Stimulated activated CD4-positive, alpha-beta T cell treated with anti-CD3 and anti-CD28 coated beads, Interleukin-1b, Interleukin-23, amount 100 ng/mL, for 1 hour (primary cell): Measurements from ENCODE around the gene GLIPR1.
"Not testable (repeated sequence)": the region's sequence is repeated elsewhere in the genome, so short reads cannot be mapped to it uniquely, and the experiment has no call there.

ENCODE experiments used
- DNase-seq, 2 donors: peaks; one replicate each; pipeline ENCODE4 v3.0.0-alpha.2; 2020; ENCODE audit warnings: low read depth in 2 of 2

GLIPR1 gene

DNA sequence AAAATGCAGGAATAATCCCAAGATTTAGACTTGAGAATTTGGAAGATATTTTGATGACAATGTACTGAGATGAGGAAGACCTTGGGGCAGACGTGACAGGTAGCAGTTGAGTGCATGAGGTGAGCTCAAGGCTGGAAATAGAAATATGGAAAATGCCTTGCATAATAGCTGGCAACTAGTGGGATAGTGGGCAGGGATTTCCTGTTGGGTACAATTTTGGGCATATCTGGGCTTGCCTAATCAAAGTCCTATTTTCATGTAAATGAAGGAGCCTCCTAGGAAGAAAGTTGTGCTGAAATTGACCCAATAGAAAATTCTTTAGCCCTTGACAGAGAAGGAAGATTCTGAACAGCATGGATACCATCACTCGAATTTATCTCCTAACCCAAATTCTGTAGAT lies 6.4 kb upstream of the GLIPR1 start:
- DNase-seq = no peak

DNA sequence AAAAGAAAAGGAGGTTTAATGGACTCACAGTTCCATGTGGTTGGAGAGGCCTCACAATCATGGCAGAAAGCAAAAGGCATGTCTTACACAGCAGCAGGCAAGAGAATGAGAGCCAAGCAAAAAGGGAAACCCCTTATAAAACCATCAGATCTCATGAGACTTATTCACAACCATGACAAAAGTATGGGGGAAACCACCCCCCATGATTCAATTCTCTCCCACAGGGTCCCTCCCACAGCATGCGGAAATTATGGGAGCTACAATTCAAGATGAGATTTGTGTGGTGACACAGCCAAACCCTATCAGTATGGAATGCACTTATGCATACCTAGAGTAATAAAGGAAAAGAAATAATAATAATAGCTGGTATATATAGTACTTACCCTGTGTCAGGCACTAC lies 4.5 kb upstream of the GLIPR1 start:
- DNase-seq = no peak

DNA sequence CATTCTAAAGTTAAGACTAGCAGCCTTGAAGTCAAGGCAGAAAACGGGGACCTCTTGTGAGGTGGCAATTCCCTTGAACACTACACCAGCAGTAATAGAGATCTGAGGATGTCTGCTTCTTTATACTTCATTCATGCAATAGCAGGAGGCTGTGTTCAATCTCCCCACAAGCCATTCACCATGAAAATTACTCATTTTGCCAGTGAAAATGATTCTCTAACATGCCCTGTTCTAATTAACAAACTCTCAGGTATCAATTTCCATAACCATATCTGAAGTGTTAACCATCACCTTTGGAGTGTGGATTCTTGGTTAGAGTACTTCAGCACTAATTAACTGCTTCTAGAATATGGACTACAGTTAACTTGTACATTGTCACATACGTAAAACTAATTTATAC lies 3.4 kb upstream of the GLIPR1 start:
- no peak for DNase-seq

DNA sequence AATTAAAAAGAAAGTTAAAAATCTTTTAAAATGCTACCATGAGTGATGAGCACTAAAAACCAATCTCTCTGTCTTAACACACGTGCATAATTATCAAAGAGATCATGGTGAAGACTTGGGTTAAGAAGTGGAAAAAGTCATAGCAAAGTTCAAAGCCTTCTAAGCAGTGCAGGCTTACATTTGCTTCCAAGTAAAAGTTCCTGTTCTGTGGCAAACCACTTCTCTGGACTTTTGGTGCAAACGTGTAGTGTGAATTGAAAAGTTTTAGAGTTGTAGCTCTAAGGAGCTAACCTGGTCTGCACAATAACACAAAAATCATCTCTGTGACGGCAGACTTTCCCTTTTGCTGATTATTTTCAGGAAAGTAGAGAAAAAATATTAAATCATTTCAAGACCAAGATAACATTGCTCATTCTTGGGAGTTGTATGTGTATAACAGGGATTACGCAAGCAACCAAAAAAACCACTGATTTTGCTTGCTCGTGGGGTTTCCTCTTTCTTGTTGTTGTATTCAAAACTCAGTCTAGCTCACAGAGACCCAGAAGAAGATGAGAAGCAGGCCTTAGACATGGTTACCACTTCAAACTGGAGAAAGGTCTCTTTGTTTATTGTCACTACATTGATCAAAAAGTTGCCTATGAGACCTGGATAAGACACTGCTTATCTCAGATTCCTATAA lies 2.3 kb upstream of the GLIPR1 start:
- no peak for DNase-seq

DNA sequence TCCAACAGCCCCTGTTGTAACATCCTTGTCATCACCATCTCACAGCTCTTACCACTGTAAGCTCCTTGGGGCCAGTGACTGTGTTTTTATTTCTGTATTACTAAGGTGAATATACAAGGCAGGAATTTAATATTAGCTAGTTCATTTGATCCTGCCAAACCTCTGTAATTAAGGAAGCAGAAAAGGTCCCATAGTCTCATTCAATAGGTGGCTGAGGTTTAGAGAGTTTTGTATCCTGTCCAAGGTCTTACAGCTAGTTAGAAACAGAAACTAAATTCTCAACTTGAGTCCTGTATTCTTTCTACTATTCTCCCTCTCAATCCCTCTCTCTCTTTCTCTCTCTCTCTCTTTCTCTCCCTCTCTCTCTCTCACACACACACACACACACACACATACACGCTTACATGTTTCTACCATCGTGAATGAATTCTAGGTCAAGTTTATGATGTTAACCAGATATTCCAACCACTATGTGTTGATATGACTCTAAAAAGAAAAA lies 543 bp upstream of the GLIPR1 start:
- DNase-seq = no peak

DNA sequence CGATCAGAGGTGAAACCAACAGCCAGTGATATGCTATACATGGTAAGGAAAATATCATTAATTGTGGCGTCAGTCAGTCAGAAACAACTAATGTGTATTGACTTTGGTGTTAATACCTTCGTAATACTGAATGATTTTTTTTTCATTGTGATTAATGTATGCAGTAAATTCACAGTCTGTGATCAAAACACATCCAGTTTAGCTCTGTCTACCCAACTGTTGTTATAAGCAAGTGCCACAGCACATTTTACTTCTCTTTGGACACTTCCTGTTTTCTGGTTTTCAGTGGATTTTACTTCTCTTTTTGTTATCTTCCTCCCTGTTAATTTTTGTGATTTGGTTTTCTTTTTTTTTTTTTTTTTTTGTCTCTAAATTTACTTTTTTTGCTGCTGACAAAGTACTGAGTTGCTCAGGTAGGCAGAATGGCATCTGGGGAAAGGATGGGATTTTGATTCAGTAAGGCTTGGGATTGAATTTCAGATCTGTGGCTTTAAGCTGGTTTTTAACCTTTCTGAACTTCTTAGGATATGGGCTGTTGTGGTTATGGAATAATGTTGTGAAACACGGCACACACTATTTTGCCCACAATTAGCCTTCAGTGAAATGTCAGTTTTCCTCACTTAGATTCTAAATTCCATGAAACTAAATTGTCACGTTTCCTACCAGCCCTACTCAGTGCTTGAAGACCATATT lies 604 bp downstream of the GLIPR1 start:
- DNase-seq = no peak

DNA sequence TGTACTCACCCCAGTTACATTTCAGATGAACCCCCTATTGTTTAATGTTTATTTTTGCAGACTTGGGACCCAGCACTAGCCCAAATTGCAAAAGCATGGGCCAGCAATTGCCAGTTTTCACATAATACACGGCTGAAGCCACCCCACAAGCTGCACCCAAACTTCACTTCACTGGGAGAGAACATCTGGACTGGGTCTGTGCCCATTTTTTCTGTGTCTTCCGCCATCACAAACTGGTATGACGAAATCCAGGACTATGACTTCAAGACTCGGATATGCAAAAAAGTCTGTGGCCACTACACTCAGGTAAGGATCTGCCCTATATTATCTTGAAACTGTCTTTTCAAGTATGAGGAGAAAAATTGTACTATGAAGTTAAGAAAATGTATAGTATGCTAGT lies 1.2 kb downstream of the GLIPR1 start:
- no peak for DNase-seq

DNA sequence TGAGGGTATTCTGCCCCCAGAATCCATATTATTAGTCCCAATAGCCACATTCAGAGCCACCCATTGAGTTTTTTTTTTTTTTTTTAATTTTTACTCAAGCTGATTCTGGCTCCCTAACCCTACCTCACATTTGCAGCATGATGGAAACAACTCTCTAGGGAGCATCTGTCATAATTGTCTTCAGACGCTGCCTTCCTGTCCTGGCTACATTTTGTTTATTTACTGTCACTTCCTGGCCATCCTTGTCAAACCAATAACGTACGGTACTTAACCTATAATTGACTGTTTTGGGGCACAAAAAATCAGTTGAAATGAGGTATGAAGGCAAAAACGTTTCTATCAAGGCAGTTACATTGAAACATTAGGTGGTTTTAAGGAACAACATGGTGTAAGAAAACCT lies 2.1 kb downstream of the GLIPR1 start:
- DNase-seq = no peak

DNA sequence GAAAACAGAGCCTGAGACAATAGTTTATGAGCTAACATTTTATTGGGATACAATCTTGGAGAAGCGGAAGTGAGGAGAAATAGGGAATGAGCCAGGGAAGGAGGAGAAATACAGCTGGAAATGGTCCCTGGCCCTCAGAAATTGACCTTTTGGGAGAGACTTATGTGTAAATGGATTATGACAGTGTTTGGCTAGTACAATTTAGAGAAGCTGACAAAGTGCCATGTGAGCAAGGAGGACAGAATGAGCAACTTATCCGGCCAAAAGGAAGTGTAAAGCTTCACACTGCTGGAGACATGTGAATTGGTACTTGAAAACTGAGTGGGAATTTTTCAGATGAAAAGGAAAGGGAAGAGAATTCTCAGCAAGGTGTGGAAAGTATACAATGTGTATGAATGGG lies 2.9 kb downstream of the GLIPR1 start:
- no peak for DNase-seq

DNA sequence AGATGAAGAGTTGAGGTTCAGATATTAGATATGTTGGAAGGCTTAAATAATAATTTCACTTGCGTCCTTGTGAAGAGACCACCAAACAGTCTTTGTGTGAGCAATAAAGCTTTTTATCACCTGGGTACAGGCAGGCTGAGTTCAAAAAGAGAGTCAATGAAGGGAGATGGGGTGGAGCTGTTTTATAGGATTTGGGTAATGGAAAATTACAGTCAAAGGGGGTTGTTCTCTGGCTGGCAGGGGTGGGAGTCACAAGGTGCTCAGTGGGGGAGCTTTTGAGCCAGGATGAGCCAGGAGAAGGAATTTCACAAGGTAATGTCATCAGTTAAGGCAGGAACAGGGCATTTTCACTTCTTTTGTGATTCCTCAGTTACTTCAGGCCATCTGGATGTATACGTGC lies 3.9 kb downstream of the GLIPR1 start:
- not testable (repeated sequence) for DNase-seq

DNA sequence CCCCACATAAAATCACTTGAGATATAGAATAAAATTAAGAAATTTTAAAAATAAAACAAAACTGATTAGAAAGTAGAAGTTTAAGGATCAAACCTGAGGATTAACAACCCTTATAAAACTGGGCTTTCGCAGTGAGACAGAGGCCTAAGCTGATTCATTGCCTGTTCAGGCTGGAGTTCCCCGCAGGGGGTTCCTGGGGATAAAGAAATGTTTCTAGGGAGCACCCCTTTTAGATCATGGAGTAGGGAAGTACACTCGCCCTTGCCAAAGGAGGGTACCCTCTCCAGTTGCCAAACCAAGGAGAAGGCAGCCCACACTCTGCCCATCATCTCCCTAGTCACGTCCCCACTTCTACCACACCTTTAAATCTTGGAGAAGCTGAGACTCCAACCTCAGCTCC lies 6.8 kb downstream of the GLIPR1 start:
- no peak for DNase-seq

DNA sequence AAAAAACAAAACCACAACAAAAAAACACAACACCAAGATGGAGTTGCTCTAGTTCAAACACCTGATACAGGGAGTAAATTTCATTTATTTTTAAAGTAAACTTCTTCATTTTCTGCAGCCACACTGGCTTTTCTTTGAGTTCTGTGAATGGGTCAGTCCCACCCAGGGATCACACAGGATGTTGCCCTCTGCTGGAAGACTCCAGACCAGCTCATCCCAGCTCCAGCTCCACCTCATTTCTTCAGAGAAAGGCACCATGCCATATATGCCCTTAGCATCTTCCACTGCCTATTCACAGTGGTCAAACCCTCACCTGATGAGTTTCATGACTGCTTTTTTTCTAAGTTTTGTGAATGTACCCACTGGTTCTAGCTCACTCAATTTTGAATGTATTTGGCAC lies 8.0 kb downstream of the GLIPR1 start:
- DNase-seq = no peak

DNA sequence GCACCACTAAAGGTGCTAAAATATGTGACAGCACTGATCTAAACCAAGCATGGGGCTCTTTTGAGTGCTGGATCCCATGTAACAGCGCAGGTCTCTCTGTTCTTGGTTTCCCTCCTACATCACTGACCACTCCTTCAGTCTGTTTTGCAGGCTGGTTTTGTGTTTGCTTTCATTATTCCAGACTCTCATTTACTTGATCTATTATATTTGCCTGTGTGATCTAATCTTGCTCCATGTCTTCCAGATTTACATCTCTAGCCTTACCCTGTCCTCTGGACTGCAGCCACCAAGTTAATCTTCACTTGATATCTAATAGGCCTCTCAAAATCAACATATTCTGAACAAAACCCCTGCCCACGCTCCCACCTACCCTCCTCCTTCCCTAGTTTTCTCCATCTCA lies 8.6 kb downstream of the GLIPR1 start:
- no peak for DNase-seq

DNA sequence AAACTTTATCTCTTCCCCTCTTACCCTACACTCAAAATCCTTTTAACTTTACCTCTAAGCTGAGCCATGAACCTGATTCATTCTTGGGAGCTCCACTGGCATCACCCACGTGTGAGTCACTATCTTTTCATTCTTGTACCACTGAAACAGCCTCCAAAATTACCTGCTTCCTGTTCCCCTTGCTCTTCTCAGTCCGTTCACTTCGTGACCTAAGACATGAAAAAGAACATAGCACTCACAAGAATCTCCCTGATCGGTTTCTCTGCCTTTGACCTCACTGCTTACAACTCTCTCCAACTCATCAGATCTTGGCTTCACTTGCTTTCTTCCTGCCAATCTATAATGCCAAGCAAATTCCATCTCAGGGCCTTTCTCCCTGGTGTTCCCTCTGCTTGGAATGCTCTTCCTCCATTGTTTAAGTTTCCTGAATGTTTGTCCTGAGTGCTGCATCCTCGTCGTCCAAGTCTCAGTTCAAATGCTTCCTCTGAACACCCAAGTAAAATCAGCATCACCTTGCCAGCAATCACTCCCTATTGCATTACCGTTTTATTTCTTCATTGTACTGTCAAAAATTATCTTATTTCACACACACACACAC lies 9.2 kb downstream of the GLIPR1 start:
- DNase-seq = no peak

DNA sequence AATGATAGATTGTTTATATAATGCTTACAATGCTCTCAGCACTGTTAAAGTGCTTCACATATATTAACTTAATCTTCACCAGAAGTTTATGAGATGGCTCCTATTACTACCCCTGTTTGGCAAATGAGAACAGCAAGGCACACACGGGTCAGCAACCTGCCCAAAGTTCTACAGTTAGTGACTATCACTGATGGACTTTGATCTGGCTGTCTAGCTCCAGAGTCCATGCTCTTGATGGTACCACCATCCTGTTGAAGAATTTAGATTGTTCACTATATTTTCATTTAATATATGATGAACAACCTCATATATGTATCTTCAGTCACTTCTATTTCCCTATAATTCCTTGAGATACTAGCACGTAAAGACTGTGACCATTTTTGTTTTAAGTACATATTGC lies 10.6 kb downstream of the GLIPR1 start:
- DNase-seq = no peak

DNA sequence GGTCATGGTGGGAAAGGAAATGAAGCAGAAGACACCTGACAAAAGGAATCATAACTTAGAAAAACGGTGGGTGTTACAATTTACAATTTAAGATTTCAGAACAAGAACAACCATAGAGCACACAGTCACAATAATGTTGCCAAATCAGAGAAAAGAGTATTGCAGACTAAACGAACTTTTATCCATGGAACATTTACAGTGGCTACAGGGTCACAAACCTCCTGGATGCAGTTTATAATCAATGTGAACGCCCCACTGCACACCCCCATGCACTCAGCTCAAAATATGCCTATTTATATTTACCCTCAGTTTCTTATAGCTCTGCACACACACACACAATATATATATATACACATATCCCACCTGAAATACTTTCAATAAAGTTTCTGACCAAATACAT lies 22.9 kb downstream of the GLIPR1 start:
- DNase-seq = no peak

DNA sequence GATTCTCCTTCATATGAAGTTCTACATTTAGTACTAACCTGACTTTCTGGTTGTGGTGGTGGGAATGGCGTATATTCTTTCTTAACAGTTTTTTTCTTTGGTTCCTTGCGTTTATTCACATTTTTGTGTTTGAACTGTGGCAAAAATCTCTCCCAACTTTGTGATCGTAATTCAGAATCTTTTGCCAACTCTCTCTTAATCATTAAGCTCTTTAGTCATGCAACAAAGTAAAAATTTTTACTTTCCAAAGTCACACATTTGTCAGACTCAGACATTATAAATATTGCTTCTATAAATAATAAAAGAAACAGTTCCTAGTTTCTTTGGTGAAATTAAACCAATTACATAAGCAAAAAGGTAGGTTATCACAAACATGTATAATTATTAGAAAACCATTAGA lies 23.3 kb downstream of the GLIPR1 start:
- no peak for DNase-seq

DNA sequence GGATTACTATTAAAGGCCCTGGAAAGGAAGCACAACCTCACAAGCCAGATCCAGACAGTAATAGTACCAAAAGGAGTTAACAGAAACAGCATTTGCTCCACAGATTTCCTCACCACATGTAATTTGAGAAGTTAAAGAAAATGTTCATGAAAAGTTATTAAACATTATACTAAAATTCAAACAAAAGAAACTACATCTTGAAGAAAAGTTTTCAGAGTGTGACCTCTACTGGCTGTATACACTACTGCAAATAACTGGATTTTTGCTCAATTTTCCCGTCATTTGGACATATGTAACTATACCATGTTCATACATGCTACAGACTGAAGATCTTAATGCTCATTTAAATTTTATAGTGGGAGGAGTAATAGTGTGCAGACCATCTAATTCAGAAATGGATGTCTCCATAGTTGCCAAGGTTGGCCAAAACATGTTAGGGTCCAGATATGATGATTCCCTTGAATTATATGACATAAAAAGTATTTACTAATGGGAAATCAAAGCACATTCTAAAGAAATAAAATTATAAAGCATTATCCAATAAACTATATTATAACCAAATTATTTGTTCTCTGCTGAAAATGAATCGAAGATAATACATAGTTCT lies 25.3 kb downstream of the GLIPR1 start:
- no peak for DNase-seq

DNA sequence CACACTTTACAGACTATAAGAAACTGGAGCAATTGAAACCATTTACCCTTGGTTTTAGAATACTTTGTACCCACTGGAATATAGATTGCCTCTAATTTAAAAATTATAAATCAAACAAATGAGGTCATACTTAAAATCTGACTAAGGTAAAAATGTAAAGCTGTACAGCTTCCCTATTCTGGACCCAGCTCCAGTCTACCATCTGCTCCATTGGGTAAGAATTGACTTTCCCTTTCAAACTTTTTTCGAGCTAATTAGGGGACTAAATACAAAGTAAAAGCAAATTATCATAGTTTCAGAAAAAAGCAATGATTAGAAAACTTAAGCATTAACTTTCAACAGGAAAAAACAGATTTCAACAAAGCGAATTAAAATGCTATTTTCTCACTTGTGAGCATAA lies 26.5 kb downstream of the GLIPR1 start:
- DNase-seq = no peak

DNA sequence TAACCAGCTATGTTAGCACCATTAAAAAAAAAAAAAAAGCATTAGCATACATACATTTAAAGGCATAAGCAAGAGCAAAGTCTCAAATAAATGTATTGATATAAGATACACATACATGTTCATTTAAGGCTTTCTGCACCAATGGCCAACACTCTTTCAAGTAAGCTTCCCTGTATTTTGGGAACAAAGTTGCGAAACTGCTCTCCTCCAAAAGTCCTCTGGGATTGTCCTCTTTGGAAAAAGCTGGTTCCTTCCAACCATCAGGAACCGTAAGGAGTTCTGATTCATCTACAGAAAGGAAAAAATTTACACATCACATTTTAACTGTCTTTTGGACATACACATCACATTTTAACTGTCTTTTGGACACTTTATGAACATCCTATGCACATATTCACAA lies 27.6 kb downstream of the GLIPR1 start:
- no peak for DNase-seq

DNA sequence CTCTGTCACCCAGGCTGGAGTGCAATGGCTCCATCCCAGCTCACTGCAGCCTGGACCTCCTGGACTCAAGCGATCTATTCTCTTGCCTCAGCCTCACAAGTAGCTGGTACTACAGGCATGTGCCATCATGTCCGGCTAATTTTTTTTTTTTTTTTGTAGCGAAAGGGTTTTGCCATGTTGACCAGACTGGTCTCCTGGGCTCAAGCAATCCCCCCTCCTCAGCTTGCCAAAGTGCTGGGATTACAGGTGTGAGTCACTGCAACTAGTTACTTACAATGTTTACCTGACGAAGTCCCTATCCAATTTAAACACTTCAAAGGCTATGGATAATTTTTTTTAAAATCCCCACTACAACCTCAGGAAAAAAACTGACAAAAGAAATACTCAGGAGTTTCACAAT lies 29.1 kb downstream of the GLIPR1 start:
- no peak for DNase-seq

DNA sequence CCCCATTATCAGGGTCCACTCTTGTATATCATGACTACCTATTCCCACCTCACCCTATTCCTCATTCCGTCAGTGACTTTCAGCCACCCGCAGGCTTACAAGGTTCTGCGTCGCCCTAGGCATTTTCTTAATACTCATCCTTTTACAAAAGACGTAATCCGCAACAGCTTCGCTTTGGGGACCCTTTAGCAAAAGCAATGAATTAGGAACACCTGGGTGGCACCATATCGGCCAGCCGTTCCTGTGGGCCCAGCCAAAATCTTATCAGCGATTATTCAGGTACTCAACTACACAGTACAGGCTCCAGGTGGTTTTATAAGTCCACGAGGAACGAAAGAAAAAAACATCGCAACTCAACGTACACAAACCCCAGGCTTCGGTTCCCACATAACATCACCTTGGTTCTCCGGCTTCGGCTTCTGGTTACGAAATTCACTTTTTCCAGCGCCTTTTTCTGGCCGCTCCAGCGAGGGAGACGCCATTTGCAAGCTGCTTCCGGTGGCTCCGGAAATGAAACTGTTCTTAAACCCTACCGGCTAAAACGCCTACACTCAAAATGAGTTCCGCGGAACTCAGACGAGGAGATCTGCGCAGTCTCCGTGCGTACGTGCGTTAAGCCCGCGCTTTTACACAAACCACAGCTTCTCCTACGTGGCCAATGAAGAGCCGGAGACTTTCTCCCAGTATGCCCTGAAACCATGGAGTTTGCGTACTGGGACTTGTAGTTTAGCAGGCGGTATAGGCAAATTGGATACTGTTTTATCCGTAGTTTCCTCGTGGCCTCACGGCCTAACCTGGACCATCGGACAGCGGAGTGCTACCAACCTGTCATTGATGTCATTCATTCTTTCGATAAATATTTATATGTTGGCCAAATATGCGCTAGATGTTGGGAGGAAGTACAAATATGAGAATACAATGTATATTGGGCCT lies 30.8 kb downstream of the GLIPR1 start, which contains the start of gene KRR1:
KRR1 (minus strand) TSS at position 494 of the 933 bp plus-strand sequence; CDS start at position 482, 12 bp downstream.
- peak; percentile 61 to 66 for DNase-seq
